Stimulated activated CD8-positive, alpha-beta memory T cell treated with anti-CD3 and anti-CD28 coated beads, Interleukin-12 subunit alpha, Interleukin-12 subunit beta, amount 100 ng/mL, for 24 hours (primary cell): ENCODE measurements around the gene GIT2.
"Not testable (repeated sequence)": the region's sequence is repeated elsewhere in the genome, so short reads cannot be mapped to it uniquely, and the experiment has no call there.

ENCODE experiments used
- DNase-seq: peaks from one replicate; pipeline ENCODE4 v3.0.0-alpha.2; 2020; ENCODE audit errors: extremely low read depth

The GIT2 gene, protein sequence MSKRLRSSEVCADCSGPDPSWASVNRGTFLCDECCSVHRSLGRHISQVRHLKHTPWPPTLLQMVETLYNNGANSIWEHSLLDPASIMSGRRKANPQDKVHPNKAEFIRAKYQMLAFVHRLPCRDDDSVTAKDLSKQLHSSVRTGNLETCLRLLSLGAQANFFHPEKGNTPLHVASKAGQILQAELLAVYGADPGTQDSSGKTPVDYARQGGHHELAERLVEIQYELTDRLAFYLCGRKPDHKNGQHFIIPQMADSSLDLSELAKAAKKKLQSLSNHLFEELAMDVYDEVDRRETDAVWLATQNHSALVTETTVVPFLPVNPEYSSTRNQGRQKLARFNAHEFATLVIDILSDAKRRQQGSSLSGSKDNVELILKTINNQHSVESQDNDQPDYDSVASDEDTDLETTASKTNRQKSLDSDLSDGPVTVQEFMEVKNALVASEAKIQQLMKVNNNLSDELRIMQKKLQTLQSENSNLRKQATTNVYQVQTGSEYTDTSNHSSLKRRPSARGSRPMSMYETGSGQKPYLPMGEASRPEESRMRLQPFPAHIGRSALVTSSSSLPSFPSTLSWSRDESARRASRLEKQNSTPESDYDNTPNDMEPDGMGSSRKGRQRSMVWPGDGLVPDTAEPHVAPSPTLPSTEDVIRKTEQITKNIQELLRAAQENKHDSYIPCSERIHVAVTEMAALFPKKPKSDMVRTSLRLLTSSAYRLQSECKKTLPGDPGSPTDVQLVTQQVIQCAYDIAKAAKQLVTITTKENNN

DNA sequence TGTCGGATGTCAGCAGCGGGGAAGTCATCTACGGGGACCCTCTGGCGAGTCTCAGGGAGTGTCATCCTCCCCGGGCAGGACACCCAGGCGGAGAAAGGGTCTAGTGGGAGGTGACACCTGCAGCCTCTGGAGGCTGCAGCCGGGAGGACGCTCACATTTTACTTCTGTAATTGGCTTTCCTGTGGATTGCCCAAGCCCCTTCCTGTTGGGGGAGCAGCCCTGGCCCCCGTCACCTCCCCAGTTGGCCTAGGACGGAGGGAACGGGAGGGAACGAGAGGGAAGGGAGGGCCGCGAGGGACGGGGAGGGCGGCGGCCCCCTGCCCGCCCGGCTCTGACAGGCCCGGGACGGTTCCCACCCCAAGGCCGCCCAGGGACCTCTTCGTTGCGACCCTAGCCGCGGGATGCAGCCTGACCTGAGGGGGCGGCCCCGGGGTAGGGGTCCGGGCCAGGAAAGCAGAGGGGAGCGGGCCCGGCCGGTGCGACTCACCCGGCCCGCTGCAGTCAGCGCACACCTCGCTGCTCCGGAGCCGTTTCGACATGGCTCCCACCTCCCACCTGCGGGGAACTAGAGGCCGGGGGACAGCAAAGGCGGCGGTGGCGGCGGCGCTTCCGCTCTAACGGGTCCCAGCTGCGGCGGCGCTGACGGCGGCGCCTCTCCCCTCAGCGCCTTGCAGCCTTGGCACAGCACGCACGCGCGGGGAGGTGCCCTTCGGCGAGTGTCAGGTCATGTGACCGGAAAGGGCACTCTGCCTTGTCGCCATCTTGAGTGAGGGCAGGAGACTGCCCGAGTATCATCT lies at the start of gene GIT2:
TSS of gene GIT2 (minus strand) at position 683 of the 797 bp plus-strand sequence. CDS start at position 539, 144 bp downstream.
- DNase-seq = peak; percentile 88

DNA sequence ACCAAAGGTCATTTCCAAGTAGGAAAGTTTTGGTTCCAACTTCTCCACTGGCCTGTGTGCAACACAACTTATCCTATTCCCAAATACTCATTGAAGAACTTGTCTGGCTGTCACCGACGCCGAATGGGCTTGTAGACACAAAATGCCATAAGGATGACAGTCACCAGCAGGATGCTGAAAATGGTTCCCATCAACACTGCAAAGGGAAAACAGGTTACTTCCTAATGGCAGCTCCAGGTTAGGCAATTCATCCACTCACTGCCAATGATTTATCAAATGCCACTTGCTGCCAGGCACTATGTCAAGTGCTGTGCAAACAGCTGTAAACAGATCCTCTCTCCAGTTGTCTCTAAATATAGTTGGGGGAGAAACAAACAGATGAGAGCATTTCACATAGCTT lies 46.1 kb upstream of the GIT2 start:
- no peak for DNase-seq

DNA sequence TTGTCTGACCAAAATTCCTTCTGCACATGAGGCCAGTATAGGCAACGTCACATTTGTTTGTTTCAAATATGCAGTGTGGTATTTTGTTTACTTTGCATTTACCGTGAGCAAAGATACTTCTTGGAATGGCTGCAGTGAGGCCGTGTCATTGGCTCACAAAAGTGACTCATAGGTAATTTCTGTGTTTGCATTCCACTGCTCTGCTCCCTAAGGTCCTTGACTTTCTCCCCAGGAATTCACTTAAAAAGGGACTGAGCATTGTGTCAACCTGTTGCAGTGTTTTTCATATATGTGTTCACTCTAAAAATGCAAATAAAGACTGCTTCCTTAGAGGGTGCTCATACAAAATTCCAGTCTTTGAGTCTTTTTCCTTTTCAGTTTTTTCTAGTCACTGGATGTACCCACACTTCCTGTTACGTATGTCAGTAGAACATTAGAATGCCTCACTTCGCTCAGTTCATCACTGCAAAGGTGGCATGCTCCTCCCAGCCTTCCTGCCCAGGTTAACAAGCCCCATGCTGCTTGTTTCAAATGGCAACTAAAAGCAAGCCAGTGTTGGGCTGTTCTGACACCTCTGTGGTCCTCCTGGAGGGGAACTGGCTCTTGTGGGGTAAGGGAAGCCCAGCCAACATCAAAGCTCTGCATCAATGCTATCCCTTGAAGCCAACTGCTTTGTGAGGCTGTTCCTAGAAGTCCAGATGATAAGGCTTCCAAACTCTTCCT lies 43.1 kb upstream of the GIT2 start:
- DNase-seq = no peak

DNA sequence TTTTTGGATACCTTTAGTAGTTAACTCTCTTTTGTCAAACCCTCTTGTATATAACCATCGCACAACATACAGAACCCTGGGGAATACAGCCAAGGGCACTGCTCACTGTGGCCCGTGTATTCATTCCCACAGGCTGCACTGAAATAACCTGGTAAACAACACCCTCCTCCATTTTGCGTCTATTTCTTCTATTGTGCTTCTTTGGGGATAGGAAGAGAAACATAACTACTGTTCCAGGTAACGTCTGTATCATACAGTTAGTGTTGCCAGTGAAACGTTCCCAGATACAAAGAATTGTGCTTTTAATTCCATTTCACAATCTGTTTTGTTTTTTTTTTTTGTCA lies 42.5 kb upstream of the GIT2 start:
- no peak for DNase-seq

DNA sequence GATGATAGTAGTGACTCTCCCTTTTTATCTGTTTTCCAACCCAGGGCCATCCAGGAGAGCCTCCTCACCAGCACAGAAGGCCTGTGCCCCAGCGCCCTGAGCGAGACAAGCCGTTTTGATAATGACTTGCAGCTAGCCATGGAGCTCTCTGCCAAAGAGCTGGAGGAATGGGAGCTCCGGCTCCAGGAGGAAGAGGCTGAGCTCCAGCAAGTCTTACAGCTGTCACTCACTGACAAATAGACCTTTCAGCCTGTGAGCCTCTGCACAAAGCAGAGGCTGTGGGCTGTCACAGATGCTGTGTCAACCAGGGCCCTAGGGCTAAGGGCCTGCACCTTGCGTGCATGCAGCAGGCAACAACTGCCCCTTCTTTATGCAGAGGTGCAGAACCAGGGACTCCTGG lies 41.1 kb upstream of the GIT2 start:
- no peak for DNase-seq

DNA sequence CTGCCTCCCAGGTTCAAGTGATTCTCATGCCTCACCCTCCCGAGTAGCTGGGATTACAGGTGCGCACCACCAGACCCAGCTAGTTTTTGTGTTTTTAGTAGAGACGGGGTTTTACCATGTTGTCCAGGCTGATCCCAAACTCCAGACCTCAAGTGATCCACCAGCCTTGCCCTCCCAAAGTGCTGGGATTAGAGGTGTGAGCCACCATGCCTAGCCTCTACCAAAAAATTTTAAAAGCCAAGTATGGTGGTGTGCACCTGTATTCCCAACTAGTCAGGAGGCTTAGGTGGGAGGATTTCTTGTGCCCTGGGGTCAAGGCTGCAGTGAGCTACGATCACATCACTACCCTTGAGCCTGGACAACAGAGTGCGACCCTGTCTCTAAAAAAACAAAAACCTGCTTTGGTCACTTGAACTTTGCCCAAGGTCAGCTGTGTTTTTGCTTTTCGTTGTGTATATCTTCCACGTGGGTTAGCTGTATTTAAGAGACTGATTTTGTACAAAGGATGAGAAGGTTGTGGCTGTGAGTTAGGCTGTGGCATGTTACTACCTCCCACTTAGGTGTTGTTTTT lies 39.5 kb upstream of the GIT2 start:
- no peak for DNase-seq

DNA sequence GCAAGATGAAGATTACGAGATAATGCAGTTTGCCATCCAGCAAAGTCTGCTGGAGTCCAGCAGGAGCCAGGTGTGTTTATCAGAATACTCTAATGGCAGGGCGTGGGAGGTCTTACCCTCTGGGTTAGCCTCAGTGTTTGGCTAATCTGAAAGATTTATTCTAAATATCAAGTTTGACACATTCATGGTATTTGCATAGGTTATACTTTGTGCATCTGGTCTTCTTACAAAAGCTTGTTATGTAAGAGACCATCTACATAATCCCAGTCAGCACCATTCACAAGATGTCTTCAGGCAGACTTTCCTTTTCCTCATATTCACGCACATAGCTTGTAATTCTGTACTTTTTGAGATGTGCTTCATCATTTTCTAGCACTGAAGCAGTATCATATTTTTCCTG lies 37.7 kb upstream of the GIT2 start:
- DNase-seq = no peak

DNA sequence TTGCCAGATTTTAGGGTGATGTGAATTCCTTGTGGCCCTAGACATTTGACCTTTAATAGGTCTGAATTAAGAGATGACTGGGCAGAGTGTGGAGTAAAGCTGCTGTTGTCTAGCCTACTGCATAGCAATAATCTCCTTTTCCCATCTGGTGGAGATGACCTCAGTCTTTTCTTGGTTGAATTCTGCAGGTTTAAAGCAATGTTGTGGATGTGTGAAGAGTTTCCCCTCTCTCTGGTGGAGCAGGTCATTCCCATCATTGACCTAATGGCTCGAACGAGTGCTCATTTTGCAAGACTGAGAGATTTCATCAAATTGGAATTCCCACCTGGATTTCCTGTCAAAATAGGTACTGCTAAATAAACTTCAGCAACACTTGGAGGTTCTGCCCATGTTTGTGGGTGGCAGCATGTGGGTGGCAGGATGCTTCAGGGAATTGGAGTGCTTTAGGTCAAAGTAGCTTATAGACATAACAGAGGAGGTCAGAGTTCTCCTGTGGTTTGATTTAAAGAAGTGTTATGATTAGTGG lies 33.2 kb upstream of the GIT2 start:
- no peak for DNase-seq

DNA sequence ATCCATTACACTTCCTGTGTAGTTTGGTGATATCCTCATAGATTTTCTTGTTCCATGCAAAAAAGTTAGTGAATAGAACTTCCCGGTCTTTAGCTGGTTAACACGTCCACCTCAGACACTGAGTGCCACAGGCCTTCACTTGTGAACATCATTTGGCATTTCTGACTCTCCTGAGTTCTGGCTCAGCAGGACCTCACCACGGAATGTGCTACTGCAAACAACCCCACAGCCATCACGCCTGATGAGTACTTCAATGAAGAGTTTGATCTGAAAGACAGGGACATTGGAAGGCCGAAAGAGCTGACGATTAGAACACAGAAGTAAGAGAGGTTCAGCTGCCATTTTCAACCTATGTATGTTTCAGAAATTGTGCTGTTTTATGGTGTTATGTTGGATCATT lies 32.2 kb upstream of the GIT2 start:
- no peak for DNase-seq

DNA sequence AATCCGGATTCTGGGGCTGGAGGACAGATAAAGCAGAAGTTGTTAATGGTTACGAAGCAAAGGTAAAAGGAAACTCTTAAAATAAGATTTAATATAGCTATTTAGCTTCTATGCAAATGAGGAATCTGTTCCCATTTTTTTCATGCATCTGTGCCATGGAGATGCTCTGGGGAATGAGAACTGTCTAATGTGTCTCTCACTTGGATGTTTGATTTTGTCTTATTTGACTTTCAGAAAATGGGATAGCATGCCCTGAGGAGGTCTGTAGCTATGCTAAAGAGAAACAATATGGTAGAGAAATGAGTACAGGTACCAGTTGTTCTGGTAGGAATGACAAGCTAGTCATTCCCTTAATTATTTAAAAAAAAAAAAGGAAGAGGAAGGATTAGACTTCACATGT lies 27.9 kb upstream of the GIT2 start:
- no peak for DNase-seq

DNA sequence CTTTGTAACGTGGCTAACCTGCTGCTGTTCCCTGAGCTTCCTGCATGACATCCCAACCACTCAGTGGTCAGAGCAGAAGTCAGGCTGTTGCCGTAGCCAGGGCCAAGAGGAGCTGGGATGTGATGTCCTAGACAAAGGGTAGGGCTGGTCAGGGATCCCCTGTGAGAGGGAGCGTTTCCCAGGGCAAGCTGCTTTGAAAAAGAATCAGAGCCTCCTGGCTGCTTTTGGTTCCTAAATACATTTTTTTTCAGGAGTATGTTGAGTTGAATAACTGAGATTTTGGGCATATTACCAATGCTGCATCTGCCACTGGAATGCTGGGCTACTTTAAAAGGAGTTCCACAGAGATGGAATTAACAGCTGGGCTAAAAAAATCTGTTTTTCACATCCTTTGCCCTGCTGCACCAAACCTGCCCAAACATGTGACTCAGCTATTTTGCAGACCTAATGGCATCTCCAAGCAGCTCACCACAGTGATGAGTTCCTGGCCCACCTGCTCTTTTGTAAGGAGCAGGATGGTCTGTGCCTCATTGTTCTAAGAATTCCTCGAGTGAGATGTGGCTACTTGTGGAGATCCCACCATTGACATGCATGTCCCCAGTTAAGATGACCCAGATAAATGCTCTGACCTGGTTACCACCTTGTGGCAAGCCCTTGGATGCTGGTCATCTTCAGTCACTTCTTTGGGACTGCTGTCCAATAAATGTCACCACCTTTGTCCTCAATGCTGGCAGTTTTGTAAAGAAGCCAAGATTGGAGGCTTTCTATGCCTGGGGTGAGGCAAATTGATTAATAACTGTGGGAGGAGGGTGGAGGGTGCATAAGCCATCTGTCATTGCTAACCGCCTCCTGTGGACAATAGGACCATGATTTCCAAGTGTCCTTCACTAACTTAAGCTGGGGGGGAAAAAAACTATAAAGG lies 27.2 kb upstream of the GIT2 start:
- DNase-seq = no peak

DNA sequence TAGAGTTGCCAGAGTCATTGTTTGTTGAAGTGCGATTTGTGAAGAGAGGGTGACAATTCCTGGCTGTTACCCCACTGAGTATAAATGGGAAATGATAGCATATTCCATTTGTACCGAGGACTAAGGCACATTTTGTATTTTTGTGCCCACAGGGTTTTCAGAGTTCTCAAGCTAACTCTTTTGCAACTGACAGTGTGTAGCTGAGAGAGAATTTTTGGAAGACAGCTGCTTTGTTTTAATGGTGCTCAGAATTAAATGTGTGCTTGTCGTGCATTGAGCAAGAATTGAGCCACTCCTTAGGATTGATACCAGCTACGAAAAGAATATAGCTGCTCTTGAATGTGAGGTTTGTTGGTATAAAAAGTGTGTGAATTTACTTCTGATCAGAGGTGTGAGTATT lies 24.8 kb upstream of the GIT2 start:
- no peak for DNase-seq

DNA sequence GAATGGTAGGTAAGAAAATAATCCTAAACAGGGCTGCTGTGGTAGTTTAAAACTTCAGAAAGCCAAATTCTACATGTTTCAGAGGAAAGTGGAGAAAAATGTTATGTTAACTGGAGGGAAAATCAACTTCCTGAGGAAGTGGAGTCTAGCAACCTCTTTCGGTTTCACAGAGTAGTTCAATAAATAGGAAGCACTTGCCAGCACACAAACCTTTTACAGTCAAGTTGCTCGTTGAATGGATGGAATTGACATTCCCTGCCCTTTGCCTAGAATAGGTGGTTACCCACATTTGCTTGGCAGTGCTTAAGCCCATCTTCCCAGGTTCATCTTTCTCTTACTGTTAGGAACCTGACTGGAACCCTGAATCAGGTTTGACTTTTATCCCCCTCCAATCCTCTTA lies 19.0 kb upstream of the GIT2 start:
- no peak for DNase-seq

DNA sequence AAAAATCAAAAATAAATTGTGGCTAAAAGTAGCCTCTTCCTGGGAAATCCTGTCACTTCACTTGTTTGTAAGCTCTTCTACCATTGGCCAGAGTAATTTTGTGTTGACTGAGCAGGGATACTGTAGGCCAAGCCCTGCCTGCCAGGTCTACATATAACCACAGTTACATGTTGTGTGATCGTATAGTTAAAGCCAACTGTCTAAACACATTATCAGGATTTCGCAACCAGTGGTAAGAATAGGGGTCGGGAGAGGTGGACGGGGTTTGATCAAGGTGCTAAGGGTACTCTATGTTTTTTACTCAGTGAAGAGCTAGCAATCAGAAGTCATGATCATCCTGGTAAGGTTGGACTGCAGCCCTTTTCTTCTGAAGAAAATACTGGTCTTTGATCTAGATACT lies 16.5 kb upstream of the GIT2 start:
- DNase-seq = no peak

DNA sequence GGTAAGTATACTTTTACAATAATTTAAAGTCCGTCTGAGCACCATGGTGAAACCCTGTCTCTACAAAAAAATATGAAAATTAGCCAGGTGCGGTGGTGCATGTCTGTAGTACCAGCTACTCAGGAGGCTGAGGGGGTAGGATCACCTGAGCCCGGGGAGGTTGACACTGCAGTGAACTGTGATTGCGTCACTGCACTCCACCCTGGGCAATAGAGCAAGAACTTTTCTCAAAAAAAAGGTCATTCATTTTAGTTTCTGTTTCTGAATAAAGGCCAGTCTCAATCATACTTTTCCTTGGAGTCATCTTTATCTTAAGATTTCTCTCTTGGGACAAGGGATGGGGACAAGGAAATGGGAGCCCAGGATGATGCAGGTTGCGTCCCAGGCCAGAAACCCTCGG lies 16.0 kb upstream of the GIT2 start:
- no peak for DNase-seq

DNA sequence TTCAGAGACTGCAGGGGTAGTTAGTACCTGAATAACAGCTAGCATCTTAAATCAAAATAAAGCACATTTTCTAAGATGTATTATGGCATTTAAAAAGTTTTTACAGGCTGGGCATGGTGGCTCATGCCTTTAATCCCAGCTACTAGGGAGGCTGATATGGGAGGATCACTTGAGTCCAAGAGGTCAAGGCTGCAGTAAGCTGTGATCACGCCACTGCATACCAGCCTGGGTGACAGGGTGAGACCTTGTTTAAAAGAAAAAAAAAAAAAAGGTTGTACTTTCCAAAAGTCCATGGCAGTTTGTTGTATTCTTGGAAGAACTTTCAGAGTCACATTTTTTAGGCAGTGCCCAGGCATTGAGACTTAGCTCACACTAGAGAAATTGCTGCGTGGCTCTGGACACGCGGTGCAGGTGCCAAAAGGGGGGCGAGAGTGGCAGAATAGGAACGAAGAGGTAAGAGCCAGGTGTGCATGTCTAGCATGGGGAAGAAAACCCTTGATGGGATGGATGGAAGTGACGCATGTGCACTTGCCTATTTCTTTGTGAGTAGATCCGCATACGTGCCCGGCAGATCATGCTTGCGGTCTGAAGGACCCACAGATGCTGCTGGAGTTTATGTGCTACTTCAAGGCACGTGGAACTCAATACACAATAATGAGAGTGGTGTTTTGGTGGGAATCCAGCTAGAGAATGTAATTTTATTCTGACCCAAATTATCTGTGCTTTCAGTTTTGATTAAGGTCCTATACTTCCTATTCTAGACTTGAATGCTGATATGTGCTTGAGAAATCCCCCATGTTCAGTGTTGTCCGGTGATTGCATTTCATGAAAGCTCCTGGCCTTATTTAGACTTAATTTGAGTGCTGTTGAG lies 14.9 kb upstream of the GIT2 start:
- DNase-seq = no peak

DNA sequence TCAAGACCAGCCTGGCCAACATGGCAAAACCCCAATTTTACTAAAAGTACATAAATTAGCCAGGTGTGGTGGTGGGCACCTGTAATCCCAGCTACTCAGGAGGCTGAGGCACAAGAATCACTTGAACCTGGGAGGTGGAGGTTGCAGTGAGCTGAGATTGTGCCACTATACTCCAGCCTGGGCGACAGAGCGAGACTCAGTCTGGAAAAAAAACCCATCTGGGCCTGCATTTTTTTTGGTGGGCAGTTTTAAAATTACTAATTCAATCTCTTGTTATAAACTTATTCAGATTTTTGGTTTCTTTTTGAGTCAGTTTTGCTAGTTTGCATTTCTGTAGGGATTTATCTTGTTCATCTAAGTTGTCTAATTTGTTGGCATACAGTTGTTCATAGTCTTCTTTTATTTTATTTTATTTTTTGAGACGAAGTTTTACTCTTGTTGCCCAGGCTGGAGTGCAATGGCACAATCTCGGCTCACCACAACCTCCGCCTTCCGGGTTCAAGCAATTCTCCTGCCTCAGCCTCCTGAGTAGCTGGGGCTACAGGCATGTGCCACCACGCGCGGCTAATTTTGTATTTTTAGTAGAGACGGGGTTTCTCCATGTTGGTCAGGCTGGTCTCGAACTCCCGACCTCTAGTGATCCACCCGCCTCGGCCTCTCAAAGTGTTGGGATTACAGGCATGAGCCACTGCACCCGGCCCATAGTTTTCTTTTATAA lies 12.7 kb upstream of the GIT2 start:
- DNase-seq = not testable (repeated sequence)

DNA sequence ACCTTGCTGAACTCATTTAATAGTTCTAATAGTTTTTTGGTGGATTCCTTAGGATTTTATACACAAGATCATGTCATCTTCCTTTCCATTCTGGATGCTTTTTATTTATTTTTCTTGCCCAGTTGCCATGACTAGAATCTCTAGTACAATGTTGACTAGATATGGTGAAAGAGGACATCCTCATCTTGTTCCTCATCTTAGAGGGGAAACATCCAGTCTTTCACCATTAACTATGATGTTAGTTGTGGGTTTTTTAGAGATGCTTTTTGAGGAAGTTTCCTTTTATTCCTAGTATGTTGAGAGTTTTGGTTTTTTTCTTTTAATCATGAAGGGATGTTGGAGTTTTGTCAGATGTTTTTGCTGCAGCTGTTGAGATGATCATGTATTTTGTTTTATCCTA lies 11.7 kb upstream of the GIT2 start:
- no peak for DNase-seq

DNA sequence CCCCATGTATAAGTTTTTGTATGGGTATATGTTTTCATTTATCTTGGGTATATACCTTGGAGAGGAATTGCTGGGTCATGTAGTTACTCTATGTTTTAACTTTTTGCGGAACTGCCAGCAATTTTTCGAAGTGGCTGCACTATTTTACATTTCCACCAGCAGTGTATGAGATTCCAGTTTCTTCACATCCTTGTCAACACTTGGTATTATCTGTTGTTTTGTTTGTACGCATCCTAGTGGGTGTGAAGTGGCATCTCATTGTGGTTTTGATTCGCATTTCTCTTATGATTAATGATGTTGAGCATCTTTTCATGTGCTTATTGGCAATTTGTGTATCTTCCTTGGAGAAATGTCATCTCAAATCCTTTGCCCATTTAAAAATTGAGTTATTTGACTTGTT lies 9.9 kb upstream of the GIT2 start:
- DNase-seq = no peak
